ENCODE measurements around the gene DPP4. TPM values are rescaled to one million over a fixed set of nuclear protein-coding genes. Genes with fewer than 3 reads are reported as not detected.

The DPP4 gene
- total and polyA plus RNA-seq, 2 donors (not counting 3 experiments of a cell fraction or from before 2014, with no cell fraction given) = 0.84 to 6.2 TPM

DNA sequence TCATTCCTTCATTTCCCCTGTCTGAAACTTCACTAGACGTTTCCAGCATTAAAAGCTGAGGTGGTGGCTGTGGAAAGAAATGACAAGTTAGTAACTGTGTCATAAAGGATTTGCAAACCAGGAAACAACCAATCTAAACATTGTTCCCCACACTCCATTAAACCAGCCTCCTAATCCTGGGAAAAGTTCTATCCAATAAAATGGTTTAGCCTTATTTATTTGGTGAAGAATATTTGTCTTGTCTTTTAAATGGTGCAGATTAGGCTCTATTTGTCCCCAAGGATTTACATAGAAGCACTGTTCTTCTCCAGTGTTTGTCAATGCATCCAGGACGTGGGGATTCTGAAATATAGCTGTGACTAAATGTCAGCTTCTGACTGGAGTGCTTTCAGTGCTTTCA lies 10.5 kb upstream of the DPP4 start:
- ChIA-PET CTCF (interaction anchor here (1.1 to 2.4 kb wide), 2 partner anchors 13 to 77 kb away, joined by 3 to 5 read pairs; no protein-coding TSS in a partner anchor), POLR2A (no interaction called here)
- Histone ChIP-seq H3K27me3 (ENCODE audit: control insufficient read depth in 2 of 2, insufficient read depth in 2 of 2, low read length in 2 of 2) (no peaks in the 10 kb centered on the region), H3K9me3 (replicated peaks; ENCODE audit: control insufficient read depth, insufficient read depth, low read length) (no peaks in the 10 kb centered on the region), H3K79me2 (ENCODE audit: control insufficient read depth, insufficient read depth, low read length) (no peaks in the 10 kb centered on the region), H3K4me3 (replicated peaks in 1 of 3; ENCODE audit: insufficient read depth in 1 of 3, low read depth in 1 of 3, low read length in 3 of 3) (no peak overlapping the region), H2AFZ (ENCODE audit: low read depth, low read length) (no peak overlapping the region), H4K20me1 (replicated peaks; ENCODE audit: control insufficient read depth, extremely low read depth, insufficient read depth, low read length) (no peaks in the 10 kb centered on the region), H3K36me3 (ENCODE audit: control insufficient read depth in 2 of 2, extremely low read depth in 1 of 2, insufficient read depth in 2 of 2, low read length in 2 of 2) (no peaks in the 10 kb centered on the region), H3K9me1 (replicated peaks; ENCODE audit: control insufficient read depth, extremely low read depth, insufficient read depth, low read length) (no peaks in the 10 kb centered on the region), H3K9ac (replicated peaks; ENCODE audit: extremely low read depth, insufficient read depth, low read length) (no peak overlapping the region), H3K4me1 (ENCODE audit: control insufficient read depth, extremely low read depth, insufficient read depth, low read length) (no peaks in the 10 kb centered on the region), H3K27ac (ENCODE audit: insufficient read depth, low read depth, low read length) (no peak overlapping the region), H3K4me2 (ENCODE audit: insufficient read depth, low read length) (no peak overlapping the region)
- dilution Hi-C loops (cut with MboI; ENCODE audit: extremely low pct_ligation_motif_present, low sequenced_read_pairs) = no loop called here
- intact Hi-C loops (cut with micrococcal nuclease) = no loop called here
- BruUV-seq (replicated peaks) = no TSS peak
- FAIRE-seq (no peak), DNase-seq (ENCODE audit: low read depth, low spot score) (no peak)
- TF ChIP-seq, protein P1, sequence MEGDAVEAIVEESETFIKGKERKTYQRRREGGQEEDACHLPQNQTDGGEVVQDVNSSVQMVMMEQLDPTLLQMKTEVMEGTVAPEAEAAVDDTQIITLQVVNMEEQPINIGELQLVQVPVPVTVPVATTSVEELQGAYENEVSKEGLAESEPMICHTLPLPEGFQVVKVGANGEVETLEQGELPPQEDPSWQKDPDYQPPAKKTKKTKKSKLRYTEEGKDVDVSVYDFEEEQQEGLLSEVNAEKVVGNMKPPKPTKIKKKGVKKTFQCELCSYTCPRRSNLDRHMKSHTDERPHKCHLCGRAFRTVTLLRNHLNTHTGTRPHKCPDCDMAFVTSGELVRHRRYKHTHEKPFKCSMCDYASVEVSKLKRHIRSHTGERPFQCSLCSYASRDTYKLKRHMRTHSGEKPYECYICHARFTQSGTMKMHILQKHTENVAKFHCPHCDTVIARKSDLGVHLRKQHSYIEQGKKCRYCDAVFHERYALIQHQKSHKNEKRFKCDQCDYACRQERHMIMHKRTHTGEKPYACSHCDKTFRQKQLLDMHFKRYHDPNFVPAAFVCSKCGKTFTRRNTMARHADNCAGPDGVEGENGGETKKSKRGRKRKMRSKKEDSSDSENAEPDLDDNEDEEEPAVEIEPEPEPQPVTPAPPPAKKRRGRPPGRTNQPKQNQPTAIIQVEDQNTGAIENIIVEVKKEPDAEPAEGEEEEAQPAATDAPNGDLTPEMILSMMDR (IDR thresholded peaks at IDR 0.05; ENCODE audit: extremely low read depth in 1 of 2, insufficient read depth in 1 of 2, low read depth in 1 of 2, low read length in 2 of 2) = no peak

DNA sequence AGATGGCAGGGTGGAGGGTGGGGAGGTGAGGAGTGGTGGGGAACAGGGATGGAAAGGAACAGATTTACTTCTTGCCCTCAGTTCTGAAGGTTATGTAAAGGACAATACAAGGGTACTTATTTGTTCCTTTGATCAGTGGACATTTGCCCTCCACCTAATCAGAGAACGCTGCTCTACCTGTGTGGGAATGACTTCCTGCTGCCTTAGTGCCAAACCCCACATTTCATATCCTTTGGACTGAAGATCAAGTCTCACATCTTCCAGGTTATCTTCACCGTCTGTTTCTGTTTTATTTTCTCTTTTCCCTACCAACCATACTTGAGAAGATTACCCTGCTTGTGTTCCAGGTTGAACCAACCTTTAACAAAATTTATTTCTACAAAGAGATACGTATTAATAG lies 8.7 kb upstream of the DPP4 start:
- no peak overlapping the region for H3K4me2 ChIP-seq (ENCODE audit: insufficient read depth, low read length)
- DNase-seq (ENCODE audit: low read depth, low spot score) = no peak
- POLR2A ChIA-PET = no interaction called here
- H3K9me3 ChIP-seq (replicated peaks; ENCODE audit: control insufficient read depth, insufficient read depth, low read length) = no peaks in the 10 kb centered on the region
- no peak overlapping the region for H3K27ac ChIP-seq (ENCODE audit: insufficient read depth, low read depth, low read length)
- no peak for FAIRE-seq
- TF ChIP-seq FOS (IDR thresholded peaks at IDR 0.05; ENCODE audit: borderline replicate concordance, insufficient read depth, low read length) (no peak), MYC (IDR thresholded peaks at IDR 0.05; ENCODE audit: low read depth, low read length) (no peak), EZH2 (IDR thresholded peaks at IDR 0.05; ENCODE audit: borderline replicate concordance, low read depth, low read length, severe bottlenecking) (no peak), POLR2AphosphoS5 (IDR thresholded peaks at IDR 0.05; ENCODE audit: insufficient read depth, low read depth, low read length) (no peak), GATA2 (IDR thresholded peaks at IDR 0.05; ENCODE audit: insufficient read depth, insufficient read length, low read depth, low read length) (no peak), JUN (IDR thresholded peaks at IDR 0.05; ENCODE audit: borderline replicate concordance, insufficient read depth, insufficient read length, low read depth) (no peak), POLR2A (IDR thresholded peaks at IDR 0.05; ENCODE audit: low read depth, low read length) (no peak)
- TF ChIP-seq, protein P2, sequence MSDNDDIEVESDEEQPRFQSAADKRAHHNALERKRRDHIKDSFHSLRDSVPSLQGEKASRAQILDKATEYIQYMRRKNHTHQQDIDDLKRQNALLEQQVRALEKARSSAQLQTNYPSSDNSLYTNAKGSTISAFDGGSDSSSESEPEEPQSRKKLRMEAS (IDR thresholded peaks at IDR 0.05; ENCODE audit: insufficient read depth, insufficient read length) = no peak
- TF ChIP-seq, protein P1 (IDR thresholded peaks at IDR 0.05; ENCODE audit: extremely low read depth in 1 of 2, insufficient read depth in 1 of 2, low read depth in 1 of 2, low read length in 2 of 2) = no peak
- no peaks in the 10 kb centered on the region for H3K36me3 ChIP-seq (ENCODE audit: control insufficient read depth in 2 of 2, extremely low read depth in 1 of 2, insufficient read depth in 2 of 2, low read length in 2 of 2)
- H2AFZ ChIP-seq (ENCODE audit: low read depth, low read length) = no peak overlapping the region
- dilution Hi-C loops (cut with MboI; ENCODE audit: extremely low pct_ligation_motif_present, low sequenced_read_pairs) = no loop called here
- no peaks in the 10 kb centered on the region for H3K9me1 ChIP-seq (replicated peaks; ENCODE audit: control insufficient read depth, extremely low read depth, insufficient read depth, low read length)
- H3K27me3 ChIP-seq (ENCODE audit: control insufficient read depth in 2 of 2, insufficient read depth in 2 of 2, low read length in 2 of 2) = no peaks in the 10 kb centered on the region
- H4K20me1 ChIP-seq (replicated peaks; ENCODE audit: control insufficient read depth, extremely low read depth, insufficient read depth, low read length) = no peaks in the 10 kb centered on the region
- BruUV-seq (replicated peaks) = no TSS peak
- H3K4me3 ChIP-seq (replicated peaks in 1 of 3; ENCODE audit: insufficient read depth in 1 of 3, low read depth in 1 of 3, low read length in 3 of 3) = no peak overlapping the region
- intact Hi-C loops (cut with micrococcal nuclease) = no loop called here
- CTCF ChIA-PET = interaction anchor here (2.4 kb wide), 1 partner anchor 75 kb away, joined by 5 read pairs; no protein-coding TSS in a partner anchor
- H3K9ac ChIP-seq (replicated peaks; ENCODE audit: extremely low read depth, insufficient read depth, low read length) = no peak overlapping the region
- no peaks in the 10 kb centered on the region for H3K4me1 ChIP-seq (ENCODE audit: control insufficient read depth, extremely low read depth, insufficient read depth, low read length)
- H3K79me2 ChIP-seq (ENCODE audit: control insufficient read depth, insufficient read depth, low read length) = no peaks in the 10 kb centered on the region
